ENCODE measurements around the gene SLU7.

DNA sequence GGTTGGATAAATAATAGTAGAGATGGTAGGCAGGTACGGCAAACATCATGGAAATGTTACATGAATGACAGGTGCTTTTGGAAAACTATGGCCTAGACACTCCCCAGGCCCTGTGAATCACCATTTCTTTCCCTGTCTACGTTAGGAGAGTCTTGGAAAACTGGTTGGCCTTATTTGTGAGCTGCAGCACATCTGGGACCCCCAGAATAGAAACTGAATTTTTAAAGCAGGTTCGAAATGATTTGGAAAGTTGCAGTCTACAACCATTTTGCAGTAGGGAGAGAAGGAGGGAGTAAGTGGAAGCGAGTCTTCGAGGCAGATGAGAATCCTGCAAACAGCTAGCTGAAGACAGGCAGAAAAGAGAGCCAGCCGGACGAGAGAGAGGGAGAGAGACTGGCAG is 61.5 kb downstream of the SLU7 start:
- TF ChIP-seq, protein P1, sequence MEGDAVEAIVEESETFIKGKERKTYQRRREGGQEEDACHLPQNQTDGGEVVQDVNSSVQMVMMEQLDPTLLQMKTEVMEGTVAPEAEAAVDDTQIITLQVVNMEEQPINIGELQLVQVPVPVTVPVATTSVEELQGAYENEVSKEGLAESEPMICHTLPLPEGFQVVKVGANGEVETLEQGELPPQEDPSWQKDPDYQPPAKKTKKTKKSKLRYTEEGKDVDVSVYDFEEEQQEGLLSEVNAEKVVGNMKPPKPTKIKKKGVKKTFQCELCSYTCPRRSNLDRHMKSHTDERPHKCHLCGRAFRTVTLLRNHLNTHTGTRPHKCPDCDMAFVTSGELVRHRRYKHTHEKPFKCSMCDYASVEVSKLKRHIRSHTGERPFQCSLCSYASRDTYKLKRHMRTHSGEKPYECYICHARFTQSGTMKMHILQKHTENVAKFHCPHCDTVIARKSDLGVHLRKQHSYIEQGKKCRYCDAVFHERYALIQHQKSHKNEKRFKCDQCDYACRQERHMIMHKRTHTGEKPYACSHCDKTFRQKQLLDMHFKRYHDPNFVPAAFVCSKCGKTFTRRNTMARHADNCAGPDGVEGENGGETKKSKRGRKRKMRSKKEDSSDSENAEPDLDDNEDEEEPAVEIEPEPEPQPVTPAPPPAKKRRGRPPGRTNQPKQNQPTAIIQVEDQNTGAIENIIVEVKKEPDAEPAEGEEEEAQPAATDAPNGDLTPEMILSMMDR (IDR thresholded peaks at IDR 0.05): no peak
- TF ChIP-seq EP300 (IDR thresholded peaks at IDR 0.05) (no peak), POLR2A (IDR thresholded peaks at IDR 0.05) (no peak), POLR2AphosphoS5 (IDR thresholded peaks at IDR 0.05) (no peak)
